HEK293 (cell line): ENCODE results near the gene AUH.

Experiments used
- CTCF ChIA-PET: fragments of 350-600 bp; formaldehyde crosslinking; extraction: SDS; loops from one replicate; lab custom pipeline; 2021; ENCODE audit warnings: antibody characterized with exemption; lab: Yijun Ruan, JAX
- POLR2A ChIA-PET: fragments of 300-600 bp; formaldehyde crosslinking; extraction: SDS; loops from one replicate; lab custom pipeline; 2020; ENCODE audit warnings: antibody characterized with exemption, inconsistent platforms; lab: Yijun Ruan, JAX
- H3K27ac ChIP-seq: fragments of 200-500 bp; sonication (Bioruptor generic); 2 replicates; pipeline ENCODE4 v1.5.1; 2014; ENCODE audit warnings: low read depth, low read length, control low read depth, inconsistent platforms; ENCODE audit errors: extremely low read depth
- H3K36me3 ChIP-seq, 2 experiments: fragments of 200-500 bp in 1 of 2; sonication (Bioruptor generic) in 1 of 2; 1 replicate in 1 of 2; 2 replicates in 1 of 2; pipeline ENCODE4 v1.5.1; 2014 to 2017; ENCODE audit warnings: inconsistent platforms in 2 of 2, low read length in 2 of 2; ENCODE audit not compliant: control insufficient read depth in 2 of 2, insufficient read depth in 1 of 2
- H3K4me1 ChIP-seq: fragments of 200-500 bp; sonication (Bioruptor generic); 2 replicates; pipeline ENCODE4 v1.5.1; 2014; ENCODE audit warnings: mild to moderate bottlenecking, low read length, inconsistent platforms; ENCODE audit not compliant: control insufficient read depth, insufficient read depth
- H3K4me3 ChIP-seq: 2 replicates; pipeline ENCODE4 v1.5.1; 2011; ENCODE audit warnings: low read depth, mild to moderate bottlenecking, control low read depth, low read length, moderate library complexity
- H3K9me3 ChIP-seq: fragments of 200-500 bp; sonication (Bioruptor generic); 2 replicates; pipeline ENCODE4 v1.5.1; 2014; ENCODE audit warnings: low read depth, low read length, inconsistent platforms; ENCODE audit not compliant: control insufficient read depth, insufficient read depth
- GFI1B ChIP-seq: fragments of 450-650 bp; formaldehyde crosslinking; IDR thresholded peaks from 2 replicates; pipeline ENCODE4 v1.5.1; 2016; ENCODE audit warnings: missing biosample characterization, missing genetic modification characterization
- GLIS1 ChIP-seq: fragments of 450-650 bp; formaldehyde crosslinking; IDR thresholded peaks from 2 replicates; pipeline ENCODE4 v1.5.1; 2016; ENCODE audit warnings: missing biosample characterization, missing genetic modification characterization
- INSM2 ChIP-seq: fragments of 450-650 bp; formaldehyde crosslinking; IDR thresholded peaks from 2 replicates; pipeline ENCODE4 v1.5.1; 2016; ENCODE audit warnings: missing biosample characterization, missing genetic modification characterization
- MYNN ChIP-seq: fragments of 450-650 bp; formaldehyde crosslinking; IDR thresholded peaks from 2 replicates; pipeline ENCODE4 v1.5.1; 2016; ENCODE audit warnings: missing biosample characterization, missing genetic modification characterization, borderline replicate concordance
- OSR2 ChIP-seq: fragments of 450-650 bp; formaldehyde crosslinking; IDR thresholded peaks from 2 replicates; pipeline ENCODE4 v1.5.1; 2016; ENCODE audit warnings: missing biosample characterization, missing genetic modification characterization
- OVOL3 ChIP-seq: fragments of 450-650 bp; formaldehyde crosslinking; IDR thresholded peaks from 2 replicates; pipeline ENCODE4 v1.5.1; 2016; ENCODE audit warnings: missing biosample characterization, missing genetic modification characterization
- PRDM6 ChIP-seq: fragments of 450-650 bp; formaldehyde crosslinking; IDR thresholded peaks from 2 replicates; pipeline ENCODE4 v1.5.1; 2017; ENCODE audit warnings: missing biosample characterization, missing genetic modification characterization
- SP3 ChIP-seq: fragments of 450-650 bp; formaldehyde crosslinking; IDR thresholded peaks from 2 replicates; pipeline ENCODE4 v1.5.1; 2016; ENCODE audit warnings: missing biosample characterization, missing genetic modification characterization
- ZFP3 ChIP-seq: fragments of 450-650 bp; formaldehyde crosslinking; IDR thresholded peaks from 2 replicates; pipeline ENCODE4 v1.5.1; 2016; ENCODE audit warnings: low read depth, missing biosample characterization, missing genetic modification characterization
- ZNF140 ChIP-seq: fragments of 450-650 bp; formaldehyde crosslinking; IDR thresholded peaks from 2 replicates; pipeline ENCODE4 v1.5.1; 2016; ENCODE audit warnings: missing biosample characterization, missing genetic modification characterization
- ZNF146 ChIP-seq: fragments of 450-650 bp; formaldehyde crosslinking; IDR thresholded peaks from 2 replicates; pipeline ENCODE4 v1.5.1; 2016; ENCODE audit warnings: missing biosample characterization, missing genetic modification characterization
- ZNF23 ChIP-seq: fragments of 450-650 bp; formaldehyde crosslinking; IDR thresholded peaks from 2 replicates; pipeline ENCODE4 v1.5.1; 2016; ENCODE audit warnings: missing biosample characterization, missing genetic modification characterization, borderline replicate concordance
- ZNF24 ChIP-seq: fragments of 450-650 bp; formaldehyde crosslinking; IDR thresholded peaks from 2 replicates; pipeline ENCODE4 v1.5.1; 2016; ENCODE audit warnings: missing biosample characterization, missing genetic modification characterization
- ZNF292 ChIP-seq: fragments of 450-650 bp; formaldehyde crosslinking; IDR thresholded peaks from 2 replicates; pipeline ENCODE4 v1.5.1; 2016; ENCODE audit warnings: low read depth, missing biosample characterization, missing genetic modification characterization, borderline replicate concordance
- ZNF335 ChIP-seq: fragments of 450-650 bp; formaldehyde crosslinking; conservative IDR thresholded peaks from 2 replicates; pipeline ENCODE4 v1.5.1; 2016; ENCODE audit warnings: missing biosample characterization, missing genetic modification characterization
- ZNF391 ChIP-seq: fragments of 450-650 bp; formaldehyde crosslinking; IDR thresholded peaks from 2 replicates; pipeline ENCODE4 v1.5.1; 2016; ENCODE audit warnings: low read depth, missing biosample characterization, missing genetic modification characterization, borderline replicate concordance
- ZNF518A ChIP-seq: fragments of 450-650 bp; formaldehyde crosslinking; conservative IDR thresholded peaks from 2 replicates; pipeline ENCODE4 v1.5.1; 2016; ENCODE audit warnings: low read depth, missing biosample characterization, missing genetic modification characterization
- ZNF549 ChIP-seq: fragments of 450-650 bp; IDR thresholded peaks from 2 replicates; pipeline ENCODE4 v1.5.1; 2018; ENCODE audit warnings: missing biosample characterization, missing genetic modification characterization, mild to moderate bottlenecking, inconsistent platforms, moderate library complexity
- ZNF677 ChIP-seq: fragments of 450-650 bp; IDR thresholded peaks from 2 replicates; pipeline ENCODE4 v1.5.0; 2018; ENCODE audit warnings: missing biosample characterization, mild to moderate bottlenecking, missing genetic modification characterization, moderate library complexity

AUH gene

GRCh38 chr9:91186632-91187108 lies 175.0 kb downstream of the AUH start:
- Histone ChIP-seq H3K4me3 (no peak overlapping the region), H3K36me3 (no peaks in the 10 kb centered on the region), H3K4me1 (no peaks in the 10 kb centered on the region), H3K9me3 (no peaks in the 10 kb centered on the region), H3K27ac (no peak overlapping the region)
- ChIA-PET CTCF (interaction anchor here (0.7 kb wide), 2 partner anchors 12 to 249 kb away, joined by 3 read pairs; no protein-coding TSS in a partner anchor), POLR2A (no interaction called here)
- TF ChIP-seq GFI1B (tag by site-specific recombination) = no peak
- peak; percentile 89 for TF ChIP-seq GLIS1 (tag by site-specific recombination)
- TF ChIP-seq, all 188 proteins: peak for 1

- H3K4me1 ChIP-seq = no peaks in the 10 kb centered on the region
- ChIA-PET CTCF (no interaction called here), POLR2A (no interaction called here)
- TF ChIP-seq ZNF140 (no peak), ZNF549 (tag by site-specific recombination) (no peak), ZNF335 (tag by site-specific recombination) (no peak), SP3 (tag by site-specific recombination) (no peak), ZNF23 (tag by site-specific recombination) (no peak), ZNF292 (tag by site-specific recombination) (no peak), ZNF518A (tag by site-specific recombination) (no peak), OSR2 (no peak), PRDM6 (no peak)
- no peak overlapping the region for H3K4me3 ChIP-seq
- no peaks in the 10 kb centered on the region for H3K36me3 ChIP-seq
- no peak overlapping the region for H3K27ac ChIP-seq
- H3K9me3 ChIP-seq = no peaks in the 10 kb centered on the region
These were observed 176.4 kb downstream of the AUH start for GRCh38 chr9:91185193-91185886.

- H3K4me1 ChIP-seq = no peaks in the 10 kb centered on the region
- H3K27ac ChIP-seq = no peak overlapping the region
- no peak overlapping the region for H3K4me3 ChIP-seq
- POLR2A ChIA-PET = interaction anchor here (1.0 kb wide), 1 partner anchor 538 kb away, joined by 3 read pairs; no protein-coding TSS in a partner anchor
- no peaks in the 10 kb centered on the region for H3K9me3 ChIP-seq
- CTCF ChIA-PET = interaction anchor here (0.7 kb wide), 1 partner anchor 197 kb away, joined by 3 read pairs; no protein-coding TSS in a partner anchor
- H3K36me3 ChIP-seq = no peaks in the 10 kb centered on the region
- TF ChIP-seq INSM2 (no peak), ZFP3 (tag by site-specific recombination) (no peak), ZNF140 (no peak), OVOL3 (tag by site-specific recombination) (no peak), GLIS1 (tag by site-specific recombination) (no peak), MYNN (tag by site-specific recombination) (no peak), ZNF146 (tag by site-specific recombination) (no peak), ZNF677 (tag by site-specific recombination) (no peak), ZNF391 (no peak), OSR2 (no peak), ZNF24 (tag by site-specific recombination) (no peak)
These were observed 179.1 kb downstream of the AUH start for GRCh38 chr9:91182429-91183225.
